RWPE2 (cell line): ENCODE measurements around the gene MAIP1.

ENCODE experiments used
- ATAC-seq: fragments of 200-7000 bp; cut with Tn5 transposase; 3 replicates; pipeline ENCODE4 v1.9.1; 2021; ENCODE audit warnings: low read depth
- DNase-seq: peaks from one replicate; pipeline ENCODE4 v3.0.0-alpha.2; 2020; ENCODE audit warnings: low spot score
- H3K27ac ChIP-seq: fragments of 450-650 bp; 2 replicates; pipeline ENCODE4 v1.5.1; 2017; ENCODE audit warnings: mild to moderate bottlenecking; ENCODE audit not compliant: poor library complexity, severe bottlenecking
- H3K27me3 ChIP-seq: fragments of 250-450 bp; sonication (Bioruptor Pico); 2 replicates; pipeline ENCODE4 v1.5.1; 2021; ENCODE audit warnings: mild to moderate bottlenecking, moderate library complexity; ENCODE audit not compliant: insufficient read depth, poor library complexity, severe bottlenecking
- H3K36me3 ChIP-seq: fragments of 250-450 bp; sonication (Bioruptor Pico); 2 replicates; pipeline ENCODE4 v1.5.1; 2020; ENCODE audit warnings: low read depth, mild to moderate bottlenecking, moderate library complexity
- H3K4me1 ChIP-seq: fragments of 250-450 bp; sonication (Bioruptor Pico); 2 replicates; pipeline ENCODE4 v1.5.1; 2021; ENCODE audit warnings: mild to moderate bottlenecking, moderate library complexity; ENCODE audit not compliant: insufficient read depth, poor library complexity, severe bottlenecking
- H3K4me3 ChIP-seq: fragments of 250-450 bp; sonication (Bioruptor Pico); 2 replicates; pipeline ENCODE4 v1.5.1; 2021; ENCODE audit warnings: mild to moderate bottlenecking, moderate library complexity; ENCODE audit not compliant: severe bottlenecking
- H3K9me3 ChIP-seq: fragments of 250-450 bp; sonication (Bioruptor Pico); 2 replicates; pipeline ENCODE4 v1.5.1; 2021; ENCODE audit warnings: mild to moderate bottlenecking, moderate library complexity; ENCODE audit not compliant: severe bottlenecking
- TF ChIP-seq, protein P1 (sequence below): fragments of 450-650 bp; IDR thresholded peaks from one replicate; pipeline ENCODE4 v1.5.1; 2017; ENCODE audit warnings: mild to moderate bottlenecking, moderate library complexity; ENCODE audit not compliant: poor library complexity, severe bottlenecking

MAIP1 gene

DNA sequence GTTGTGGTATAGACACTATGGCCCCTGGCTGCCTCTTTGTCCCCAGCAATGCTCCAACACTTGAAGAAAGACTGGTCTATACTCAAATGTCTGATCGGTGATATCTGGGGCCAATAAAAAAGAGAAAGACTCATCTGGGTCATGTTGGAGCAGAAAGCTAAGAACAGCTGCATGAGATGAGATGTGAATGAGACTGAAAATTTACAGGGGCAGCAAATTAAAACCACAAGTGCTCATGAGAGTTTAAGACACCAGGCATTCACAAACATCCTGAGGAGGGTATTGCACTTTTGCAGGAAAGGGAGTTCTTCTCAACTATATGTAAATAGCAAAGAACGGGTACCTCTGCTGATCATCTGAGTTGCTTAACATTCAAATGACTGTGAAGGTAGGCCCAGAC, 36.3 kb downstream of the MAIP1 start:
- H3K27ac ChIP-seq = no peak overlapping the region
- H3K4me1 ChIP-seq = no peaks in the 10 kb centered on the region
- H3K27me3 ChIP-seq = no peaks in the 10 kb centered on the region
- H3K36me3 ChIP-seq = no peaks in the 10 kb centered on the region
- H3K9me3 ChIP-seq = no peaks in the 10 kb centered on the region
- TF ChIP-seq, protein P1, sequence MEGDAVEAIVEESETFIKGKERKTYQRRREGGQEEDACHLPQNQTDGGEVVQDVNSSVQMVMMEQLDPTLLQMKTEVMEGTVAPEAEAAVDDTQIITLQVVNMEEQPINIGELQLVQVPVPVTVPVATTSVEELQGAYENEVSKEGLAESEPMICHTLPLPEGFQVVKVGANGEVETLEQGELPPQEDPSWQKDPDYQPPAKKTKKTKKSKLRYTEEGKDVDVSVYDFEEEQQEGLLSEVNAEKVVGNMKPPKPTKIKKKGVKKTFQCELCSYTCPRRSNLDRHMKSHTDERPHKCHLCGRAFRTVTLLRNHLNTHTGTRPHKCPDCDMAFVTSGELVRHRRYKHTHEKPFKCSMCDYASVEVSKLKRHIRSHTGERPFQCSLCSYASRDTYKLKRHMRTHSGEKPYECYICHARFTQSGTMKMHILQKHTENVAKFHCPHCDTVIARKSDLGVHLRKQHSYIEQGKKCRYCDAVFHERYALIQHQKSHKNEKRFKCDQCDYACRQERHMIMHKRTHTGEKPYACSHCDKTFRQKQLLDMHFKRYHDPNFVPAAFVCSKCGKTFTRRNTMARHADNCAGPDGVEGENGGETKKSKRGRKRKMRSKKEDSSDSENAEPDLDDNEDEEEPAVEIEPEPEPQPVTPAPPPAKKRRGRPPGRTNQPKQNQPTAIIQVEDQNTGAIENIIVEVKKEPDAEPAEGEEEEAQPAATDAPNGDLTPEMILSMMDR = no peak
- H3K4me3 ChIP-seq = no peak overlapping the region
- ATAC-seq (no peak), DNase-seq (no peak)

DNA sequence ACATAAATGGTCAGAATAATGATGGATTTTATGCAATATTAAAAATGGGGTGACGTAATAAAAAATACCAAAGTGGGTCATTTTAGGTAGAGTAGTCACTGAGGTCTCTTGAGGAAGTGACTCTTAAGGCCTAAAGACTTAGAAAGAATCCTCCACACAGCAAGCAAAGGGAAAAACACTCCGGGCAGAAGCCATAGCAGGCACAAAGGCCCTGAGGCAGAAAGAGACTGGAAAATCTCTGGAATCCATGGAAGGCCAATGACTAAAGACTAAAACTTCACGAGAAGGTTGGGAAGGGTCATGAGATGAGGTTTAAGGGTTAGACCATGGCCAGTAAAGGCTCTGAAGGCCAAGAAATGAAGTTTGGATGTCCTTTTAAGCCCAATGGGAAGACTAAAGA, 36.9 kb downstream of the MAIP1 start:
- H3K4me3 ChIP-seq = no peak overlapping the region
- no peak for DNase-seq

DNA sequence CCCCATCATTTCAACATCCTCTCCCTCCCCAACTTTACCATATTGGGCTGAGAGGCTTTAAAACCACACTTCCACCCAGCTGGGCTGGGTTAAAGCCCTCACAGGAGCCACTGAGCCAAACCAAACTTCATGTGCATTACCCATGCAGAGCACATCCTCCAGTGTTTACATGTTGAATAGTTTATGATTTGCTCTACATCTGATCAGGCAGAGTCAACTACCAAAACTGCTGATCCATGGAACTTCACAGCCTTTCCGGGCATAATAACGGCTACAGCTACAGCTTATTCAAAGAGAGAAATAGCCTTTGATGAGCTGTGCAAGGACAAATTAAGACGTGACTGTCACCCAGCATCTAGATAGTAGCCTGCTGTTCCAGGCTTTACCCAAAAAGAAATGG, 39.0 kb downstream of the MAIP1 start:
- no peaks in the 10 kb centered on the region for H3K36me3 ChIP-seq
- H3K4me3 ChIP-seq = no peak overlapping the region
- DNase-seq (no peak), ATAC-seq (no peak)
- TF ChIP-seq, protein P1 = no peak
- H3K9me3 ChIP-seq = no peaks in the 10 kb centered on the region
- H3K27me3 ChIP-seq = no peaks in the 10 kb centered on the region
- no peaks in the 10 kb centered on the region for H3K4me1 ChIP-seq
- H3K27ac ChIP-seq = no peak overlapping the region

More for the DNA sequence above, 36.9 kb downstream of the MAIP1 start:
- H3K27ac ChIP-seq = no peak overlapping the region
- TF ChIP-seq, protein P1 = no peak
- no peaks in the 10 kb centered on the region for H3K9me3 ChIP-seq
- ATAC-seq = no peak
- no peaks in the 10 kb centered on the region for H3K27me3 ChIP-seq
- no peaks in the 10 kb centered on the region for H3K4me1 ChIP-seq
- H3K36me3 ChIP-seq = no peaks in the 10 kb centered on the region

DNA sequence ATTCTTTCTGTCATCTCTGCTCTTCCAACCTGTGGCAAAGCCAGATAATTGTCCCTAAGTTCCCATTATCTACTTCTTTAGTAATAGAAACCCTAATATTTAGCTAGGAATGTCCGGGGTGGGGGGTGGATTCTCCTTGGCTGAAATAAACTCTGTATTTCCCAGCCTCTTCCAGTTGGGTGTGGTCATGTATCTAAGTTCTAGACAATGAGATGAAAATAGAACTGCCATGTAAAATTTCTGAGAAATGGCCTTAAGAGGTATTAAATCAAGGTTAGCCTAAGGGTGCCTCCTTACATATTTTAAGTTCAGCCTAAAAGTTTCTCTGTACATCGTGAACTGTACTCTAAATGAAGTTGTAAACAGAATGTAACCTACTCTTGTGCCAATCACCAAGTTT, 39.5 kb downstream of the MAIP1 start:
- TF ChIP-seq, protein P1 = no peak
- H3K36me3 ChIP-seq = no peaks in the 10 kb centered on the region
- no peak for ATAC-seq
- no peak for DNase-seq
- no peaks in the 10 kb centered on the region for H3K9me3 ChIP-seq
- no peak overlapping the region for H3K27ac ChIP-seq
- no peaks in the 10 kb centered on the region for H3K4me1 ChIP-seq
- H3K27me3 ChIP-seq = no peaks in the 10 kb centered on the region
- no peak overlapping the region for H3K4me3 ChIP-seq

DNA sequence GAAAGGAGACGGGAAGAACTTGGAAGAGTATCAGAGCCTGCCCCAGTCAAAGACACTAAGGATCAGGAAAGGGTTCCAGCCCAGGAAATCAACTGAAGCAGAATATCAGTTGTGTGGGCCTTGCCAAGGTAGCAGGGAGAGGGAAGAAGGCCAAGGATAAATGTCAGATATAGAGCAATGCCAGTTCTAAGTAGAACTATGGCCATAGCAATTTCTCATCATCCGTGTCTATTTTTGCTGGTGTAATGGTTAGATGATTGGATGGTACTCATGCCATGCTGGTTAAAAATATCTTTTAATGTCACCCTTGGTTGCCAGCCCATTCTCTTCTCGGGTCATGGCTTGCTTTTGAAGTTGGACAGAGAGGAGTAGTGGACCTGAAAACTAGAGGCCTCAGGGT, 41.9 kb downstream of the MAIP1 start:
- Histone ChIP-seq H3K27ac (no peak overlapping the region), H3K4me1 (no peaks in the 10 kb centered on the region), H3K27me3 (no peaks in the 10 kb centered on the region), H3K9me3 (no peaks in the 10 kb centered on the region), H3K36me3 (no peaks in the 10 kb centered on the region), H3K4me3 (no peak overlapping the region)
- no peak for DNase-seq
- TF ChIP-seq, protein P1 = no peak
- no peak for ATAC-seq
